Activated CD4-positive, alpha-beta T cell treated with anti-CD3 and anti-CD28 coated beads for 36 hours (primary cell): ENCODE measurements around the gene ZNHIT3. TPM values are rescaled to one million over a fixed set of nuclear protein-coding genes. Genes with fewer than 3 reads are reported as not detected.
"Not testable (repeated sequence)": the region's sequence is repeated elsewhere in the genome, so short reads cannot be mapped to it uniquely, and the experiment has no call there.

Experiments used
- ATAC-seq: fragments of 200-7000 bp; cut with Tn5 transposase; one replicate; pipeline ENCODE4 v1.10.0; 2021; ENCODE audit warnings: mild to moderate bottlenecking, moderate library complexity
- CTCF ChIA-PET: fragments of 350-600 bp; sonication (Branson Sonifier 250); formaldehyde crosslinking; loops from one replicate; lab custom pipeline; 2021; ENCODE audit warnings: antibody characterized with exemption; lab: Charles Lee
- POLR2A ChIA-PET: fragments of 350-600 bp; sonication (Branson Sonifier 250); formaldehyde crosslinking; loops from one replicate; lab custom pipeline; 2021; ENCODE audit warnings: antibody characterized with exemption, inconsistent platforms; lab: Charles Lee
- DNase-seq: peaks from one replicate; pipeline ENCODE4 v3.0.0-alpha.2; 2020
- H3K27ac Mint-ChIP-seq: one replicate; pipeline ENCODE4 v1.8.0; 2021; ENCODE audit warnings: mixed read lengths
- H3K27me3 Mint-ChIP-seq: one replicate; pipeline ENCODE4 v1.8.0; 2021; ENCODE audit warnings: mixed read lengths
- H3K36me3 Mint-ChIP-seq: one replicate; pipeline ENCODE4 v1.8.0; 2021; ENCODE audit warnings: low read depth, mixed read lengths
- H3K4me1 Mint-ChIP-seq: one replicate; pipeline ENCODE4 v1.8.0; 2021; ENCODE audit warnings: mixed read lengths
- H3K4me3 Mint-ChIP-seq: one replicate; pipeline ENCODE4 v1.8.0; 2021; ENCODE audit warnings: mild to moderate bottlenecking, moderate library complexity, mixed read lengths
- H3K9me3 Mint-ChIP-seq: one replicate; pipeline ENCODE4 v1.8.0; 2021; ENCODE audit warnings: low read depth, mixed read lengths
- intact Hi-C, 2 experiments: fragments of 100-400 bp; cut with DNase I in 1 of 2; cut with micrococcal nuclease in 1 of 2; formaldehyde crosslinking; loops; one replicate each; pipeline versions ENCODE4 v1.14.2 to v1.15.1; 2022 to 2024; cut with DNase I, micrococcal nuclease
- total RNA-seq, 2 experiments: library from RNA; stranded (reverse); gene quantifications; one replicate each; pipeline ENCODE4 v1.2.3, GENCODE V29; 2021

ZNHIT3 gene
- total RNA-seq: 10 to 100 TPM; 38.2 to 42.3 TPM

- peaks cover 10% of the 10 kb centered on the region for H3K27me3 Mint-ChIP-seq
- DNase-seq (peak; percentile 95), ATAC-seq (peak; percentile 94)
- H3K9me3 Mint-ChIP-seq: no peaks in the 10 kb centered on the region
- peak within 1 kb of the TSS; percentile 96 for H3K27ac Mint-ChIP-seq
- peaks cover 50% of the 10 kb centered on the region for H3K4me1 Mint-ChIP-seq
- H3K36me3 Mint-ChIP-seq: peaks cover 24% of the 10 kb centered on the region
- CTCF ChIA-PET: no interaction called here
- POLR2A ChIA-PET: interaction anchor here (0.6 to 0.9 kb wide), 4 partner anchors 9 to 875 kb away, joined by 3 to 5 read pairs (median 4); no protein-coding TSS in a partner anchor
- intact Hi-C loops: loop anchor here (1.0 to 10.0 kb wide), 11 partner anchors 49 to 1526 kb away; partner anchors contain the start of genes AATF (in 1 of the 2), CCT6B (in 1 of the 2), MRM1 (in 1 of the 2) and RDM1 (in 1 of the 2)
- peak within 1 kb of the TSS; percentile 84 for H3K4me3 Mint-ChIP-seq
These were observed at the start of gene ZNHIT3 for GRCh38 chr17:36486204-36487194. TSS of gene ZNHIT3 (plus strand) at chr17:36486681. CDS start at chr17:36486700, 19 bp downstream.

GRCh38 chr17:36441792-36442191, 44.7 kb upstream of the ZNHIT3 start:
- CTCF ChIA-PET, H3K4me1 Mint-ChIP-seq, ATAC-seq, H3K27me3 Mint-ChIP-seq, H3K27ac Mint-ChIP-seq, POLR2A ChIA-PET, DNase-seq, H3K4me3 Mint-ChIP-seq, H3K9me3 Mint-ChIP-seq, H3K36me3 Mint-ChIP-seq, intact Hi-C loops: not testable (repeated sequence)

GRCh38 chr17:36443777-36444176, 42.7 kb upstream of the ZNHIT3 start:
- ChIA-PET CTCF (no interaction called here), POLR2A (no interaction called here)
- intact Hi-C loops: no loop called here
- Mint-ChIP-seq H3K36me3 (no peaks in the 10 kb centered on the region), H3K4me3 (no peak overlapping the region), H3K27ac (no peak overlapping the region), H3K4me1 (no peaks in the 10 kb centered on the region), H3K27me3 (no peaks in the 10 kb centered on the region), H3K9me3 (no peaks in the 10 kb centered on the region)
- ATAC-seq: no peak
- DNase-seq: no peak

- H3K9me3 Mint-ChIP-seq, H3K27ac Mint-ChIP-seq, intact Hi-C loops, H3K36me3 Mint-ChIP-seq, H3K27me3 Mint-ChIP-seq, ATAC-seq, DNase-seq, POLR2A ChIA-PET, CTCF ChIA-PET, H3K4me1 Mint-ChIP-seq, H3K4me3 Mint-ChIP-seq: not testable (repeated sequence)
These were observed 36.5 kb upstream of the ZNHIT3 start for GRCh38 chr17:36449997-36450396.

GRCh38 chr17:36452888-36453287, 33.6 kb upstream of the ZNHIT3 start:
- H3K27me3 Mint-ChIP-seq, H3K27ac Mint-ChIP-seq, ATAC-seq, H3K4me3 Mint-ChIP-seq, intact Hi-C loops, DNase-seq, CTCF ChIA-PET, H3K9me3 Mint-ChIP-seq, POLR2A ChIA-PET, H3K36me3 Mint-ChIP-seq, H3K4me1 Mint-ChIP-seq: not testable (repeated sequence)

- POLR2A ChIA-PET, H3K9me3 Mint-ChIP-seq, H3K27ac Mint-ChIP-seq, intact Hi-C loops, ATAC-seq, H3K36me3 Mint-ChIP-seq, H3K4me3 Mint-ChIP-seq, CTCF ChIA-PET, DNase-seq, H3K4me1 Mint-ChIP-seq: not testable (repeated sequence)
- peaks cover 16% of the 10 kb centered on the region for H3K27me3 Mint-ChIP-seq
These were observed 28.8 kb upstream of the ZNHIT3 start for GRCh38 chr17:36457701-36458100.

DNA sequence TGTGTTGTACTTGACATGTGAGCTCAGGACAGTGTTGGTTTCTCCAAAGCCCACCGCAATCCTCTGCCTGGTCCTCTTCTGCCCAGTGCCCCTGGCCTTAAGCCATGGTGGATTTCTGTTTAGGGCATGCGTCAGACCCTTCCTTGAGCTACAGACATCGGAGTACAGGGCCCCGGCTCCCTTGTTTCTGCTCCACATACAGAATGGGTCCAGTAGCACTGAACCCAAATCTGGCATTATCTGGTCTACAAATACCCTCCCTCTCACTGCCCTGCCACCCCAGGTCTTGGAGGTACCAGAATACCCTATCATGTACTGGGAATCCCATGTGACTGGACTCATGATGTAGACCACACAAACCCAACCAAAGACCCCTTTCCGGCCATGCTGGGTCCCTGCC, 27.4 kb upstream of the ZNHIT3 start:
- CTCF ChIA-PET: no interaction called here
- H3K27ac Mint-ChIP-seq: no peak overlapping the region
- POLR2A ChIA-PET: no interaction called here
- ATAC-seq: no peak
- no peaks in the 10 kb centered on the region for H3K9me3 Mint-ChIP-seq
- no peak overlapping the region for H3K4me3 Mint-ChIP-seq
- peaks cover 28% of the 10 kb centered on the region for H3K27me3 Mint-ChIP-seq
- no peaks in the 10 kb centered on the region for H3K4me1 Mint-ChIP-seq
- H3K36me3 Mint-ChIP-seq: no peaks in the 10 kb centered on the region
- DNase-seq: no peak
- intact Hi-C loops: no loop called here

GRCh38 chr17:36459601-36460000, 26.9 kb upstream of the ZNHIT3 start:
- no peak overlapping the region for H3K27ac Mint-ChIP-seq

GRCh38 chr17:36460265-36460937, 26.1 kb upstream of the ZNHIT3 start:
- H3K27me3 Mint-ChIP-seq: peaks cover 33% of the 10 kb centered on the region
- no peak for ATAC-seq
- CTCF ChIA-PET: interaction anchor here (1.2 kb wide), 1 partner anchor 22 kb away, joined by 4 read pairs; no protein-coding TSS in a partner anchor

More at GRCh38 chr17:36459601-36460000, 26.9 kb upstream of the ZNHIT3 start:
- POLR2A ChIA-PET: no interaction called here
- no peak overlapping the region for H3K4me3 Mint-ChIP-seq
- no peak for ATAC-seq
- intact Hi-C loops: no loop called here
- H3K4me1 Mint-ChIP-seq: no peaks in the 10 kb centered on the region
- H3K9me3 Mint-ChIP-seq: no peaks in the 10 kb centered on the region
- no peak for DNase-seq
- CTCF ChIA-PET: interaction anchor here (1.2 kb wide), 1 partner anchor 23 kb away, joined by 4 read pairs; no protein-coding TSS in a partner anchor
- H3K36me3 Mint-ChIP-seq: no peaks in the 10 kb centered on the region
- H3K27me3 Mint-ChIP-seq: peaks cover 28% of the 10 kb centered on the region

GRCh38 chr17:36461330-36462110, 25.0 kb upstream of the ZNHIT3 start:
- no peaks in the 10 kb centered on the region for H3K9me3 Mint-ChIP-seq
- no peaks in the 10 kb centered on the region for H3K4me1 Mint-ChIP-seq
- ChIA-PET CTCF (no interaction called here), POLR2A (no interaction called here)
- no peak overlapping the region for H3K4me3 Mint-ChIP-seq
- DNase-seq (no peak), ATAC-seq (no peak)
- intact Hi-C loops: no loop called here
- H3K36me3 Mint-ChIP-seq: no peaks in the 10 kb centered on the region
- no peak overlapping the region for H3K27ac Mint-ChIP-seq
- H3K27me3 Mint-ChIP-seq: peaks cover 36% of the 10 kb centered on the region

More at GRCh38 chr17:36460265-36460937, 26.1 kb upstream of the ZNHIT3 start:
- intact Hi-C loops: no loop called here
- Mint-ChIP-seq H3K27ac (no peak overlapping the region), H3K36me3 (no peaks in the 10 kb centered on the region), H3K4me1 (no peaks in the 10 kb centered on the region), H3K4me3 (no peak overlapping the region), H3K9me3 (no peaks in the 10 kb centered on the region)
- POLR2A ChIA-PET: no interaction called here
- DNase-seq: no peak
